B cell (primary cell): ENCODE results near the gene CC2D2A.

ENCODE experiments used
- CTCF ChIP-seq: fragments of 200-600 bp; IDR thresholded peaks from one replicate; pipeline ENCODE4 v1.8.0; 2022; ENCODE audit warnings: antibody characterized with exemption, mild to moderate bottlenecking
- EZH2 ChIP-seq: IDR thresholded peaks from 2 replicates; pipeline ENCODE4 v1.6.1; 2012; ENCODE audit warnings: borderline replicate concordance, low read depth, mild to moderate bottlenecking, moderate library complexity, low read length; ENCODE audit not compliant: insufficient read depth, poor library complexity, severe bottlenecking

GRCh38 chr4:15434091-15434490 lies 35.6 kb upstream of the CC2D2A start:
- TF ChIP-seq EZH2 (no peak), CTCF (no peak)
